ENCODE results near the gene NOMO2. TPM values are rescaled to one million over a fixed set of nuclear protein-coding genes. Genes with fewer than 3 reads are reported as not detected.
"Not testable (repeated sequence)": the region's sequence is repeated elsewhere in the genome, so short reads cannot be mapped to it uniquely, and the experiment has no call there.

Gene NOMO2
- total RNA-seq, 2 donors from 2014 or later: 121 to 141 TPM

DNA sequence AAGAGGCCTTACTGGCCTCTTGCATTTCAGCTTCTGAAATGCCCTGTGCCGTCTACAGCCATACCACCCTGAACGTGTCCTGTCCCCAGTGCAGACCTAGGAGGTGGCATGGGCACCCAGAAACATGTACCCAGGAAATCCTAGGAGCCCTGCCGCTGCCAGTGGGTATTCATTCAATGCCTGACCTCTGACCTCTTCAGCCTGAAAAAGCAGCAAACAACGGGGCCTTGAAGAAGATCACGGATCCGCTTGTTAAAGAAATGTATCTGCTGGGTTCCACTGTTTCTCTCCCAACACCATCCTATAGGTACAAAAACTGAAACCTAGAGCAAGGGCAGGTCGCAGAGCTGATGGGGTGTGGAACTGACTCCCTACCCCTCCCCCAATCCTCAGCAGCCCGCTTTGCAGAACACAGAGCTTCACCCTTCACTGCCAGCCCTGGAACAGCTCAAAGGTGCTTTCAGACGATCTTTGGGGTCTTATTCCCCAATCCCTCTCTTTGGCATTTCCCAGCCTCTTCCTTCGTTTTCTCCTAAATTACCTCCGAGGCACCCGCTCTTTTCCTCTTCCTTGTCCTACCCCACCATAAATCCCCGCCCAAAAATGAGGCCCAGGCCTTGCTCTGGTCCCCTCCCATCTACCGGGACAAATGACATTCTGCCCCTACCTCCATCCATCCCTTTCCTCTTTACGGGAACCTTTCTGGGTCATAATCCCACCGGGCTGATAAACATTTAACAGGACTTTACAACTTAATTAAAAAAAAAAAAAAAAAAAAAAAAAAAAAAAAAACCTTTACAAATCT is 1.3 kb downstream of the NOMO2 start:
- H3K27me3 ChIP-seq (ENCODE audit: control insufficient read depth, insufficient read depth, low read length, poor library complexity, severe bottlenecking); H3K4me1 ChIP-seq (ENCODE audit: control insufficient read depth, insufficient read depth, low read length); H3K36me3 Mint-ChIP-seq (ENCODE audit: low read depth); H3K27me3 Mint-ChIP-seq (ENCODE audit: insufficient read depth); DNase-seq; H3K36me3 ChIP-seq (ENCODE audit: control insufficient read depth, insufficient read depth, low read length); H3K9me3 Mint-ChIP-seq; H3K27ac ChIP-seq (ENCODE audit: low read depth, low read length); H3K9ac ChIP-seq (ENCODE audit: extremely low read depth, low read length, poor library complexity, severe bottlenecking); H3K4me1 Mint-ChIP-seq; H3K9me3 ChIP-seq (ENCODE audit: control insufficient read depth, low read length); H3K27ac Mint-ChIP-seq: not testable (repeated sequence)
- peak overlapping the region; percentile 77 for H3K4me3 ChIP-seq (ENCODE audit: low read length)
- whole genome bisulfite sequencing, 2 experiments (ENCODE audit: insufficient coverage in 1 of 2, insufficient read length in 1 of 2): 42% methylated on average over 9 of the region's 16 CpGs; no CpG with 5 or more reads in 1 of the 2 experiments
- peak overlapping the region; percentile 38 for H3K4me3 Mint-ChIP-seq

DNA sequence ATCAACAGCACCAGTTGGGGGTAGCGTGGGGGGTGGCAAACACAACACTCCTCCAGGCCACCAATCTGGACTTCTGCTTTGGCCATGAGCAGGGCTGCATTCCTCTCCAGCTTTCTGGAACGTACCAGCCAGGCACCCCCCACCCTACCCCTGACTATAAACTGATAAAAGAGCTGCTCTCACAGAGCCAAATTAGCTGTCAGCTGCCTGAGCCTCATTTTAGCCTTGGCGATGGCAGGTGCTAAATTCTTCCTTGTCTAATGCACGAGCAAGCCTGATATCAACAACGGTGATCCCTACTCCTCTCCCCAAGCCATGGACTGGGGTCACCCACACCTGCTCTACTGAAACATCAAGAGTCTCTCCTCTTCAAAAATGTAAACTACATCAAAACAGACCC is 8.2 kb downstream of the NOMO2 start:
- not testable (repeated sequence) for H3K4me3 ChIP-seq (ENCODE audit: low read length); H3K9ac ChIP-seq (ENCODE audit: extremely low read depth, low read length, poor library complexity, severe bottlenecking); H3K36me3 Mint-ChIP-seq (ENCODE audit: low read depth); H3K4me3 Mint-ChIP-seq; H3K36me3 ChIP-seq (ENCODE audit: control insufficient read depth, insufficient read depth, low read length); H3K27ac Mint-ChIP-seq; H3K4me1 ChIP-seq (ENCODE audit: control insufficient read depth, insufficient read depth, low read length); H3K27ac ChIP-seq (ENCODE audit: low read depth, low read length); H3K27me3 ChIP-seq (ENCODE audit: control insufficient read depth, insufficient read depth, low read length, poor library complexity, severe bottlenecking); DNase-seq; H3K9me3 ChIP-seq (ENCODE audit: control insufficient read depth, low read length); H3K9me3 Mint-ChIP-seq; H3K4me1 Mint-ChIP-seq; H3K27me3 Mint-ChIP-seq (ENCODE audit: insufficient read depth)
- WGBS, 2 experiments (ENCODE audit: insufficient coverage in 1 of 2, insufficient read length in 1 of 2): no CpG with 5 or more reads among the region's 5 CpGs

DNA sequence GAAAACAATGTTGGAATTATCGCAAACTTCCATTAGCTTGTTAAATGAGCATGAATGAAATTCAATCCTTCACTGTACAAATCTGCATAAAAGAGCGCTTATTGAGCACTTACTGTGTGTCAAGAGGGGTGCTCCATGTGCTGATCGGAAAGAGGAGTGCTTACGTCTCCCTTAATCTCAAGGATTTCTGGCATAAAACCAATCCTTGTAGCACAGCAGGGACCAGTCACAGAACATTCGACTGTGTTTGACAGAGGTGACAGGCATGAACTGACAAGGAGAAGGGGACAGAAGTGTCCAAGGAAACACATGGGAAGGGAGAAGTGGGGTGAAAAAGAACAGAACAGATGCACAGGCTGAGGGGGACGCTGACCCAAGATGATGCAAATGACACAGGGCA is 14.5 kb downstream of the NOMO2 start:
- H3K4me3 ChIP-seq (ENCODE audit: low read length); H3K36me3 ChIP-seq (ENCODE audit: control insufficient read depth, insufficient read depth, low read length); H3K4me1 ChIP-seq (ENCODE audit: control insufficient read depth, insufficient read depth, low read length); H3K27ac ChIP-seq (ENCODE audit: low read depth, low read length); H3K9me3 Mint-ChIP-seq; H3K27me3 Mint-ChIP-seq (ENCODE audit: insufficient read depth); H3K4me3 Mint-ChIP-seq; H3K9me3 ChIP-seq (ENCODE audit: control insufficient read depth, low read length); H3K27me3 ChIP-seq (ENCODE audit: control insufficient read depth, insufficient read depth, low read length, poor library complexity, severe bottlenecking); H3K27ac Mint-ChIP-seq; DNase-seq; H3K4me1 Mint-ChIP-seq; H3K36me3 Mint-ChIP-seq (ENCODE audit: low read depth); H3K9ac ChIP-seq (ENCODE audit: extremely low read depth, low read length, poor library complexity, severe bottlenecking): not testable (repeated sequence)
- 93% methylated on average over 2 of the region's 6 CpGs; no CpG with 5 or more reads in 1 of the 2 experiments for WGBS, 2 experiments (ENCODE audit: insufficient coverage in 1 of 2, insufficient read length in 1 of 2)

DNA sequence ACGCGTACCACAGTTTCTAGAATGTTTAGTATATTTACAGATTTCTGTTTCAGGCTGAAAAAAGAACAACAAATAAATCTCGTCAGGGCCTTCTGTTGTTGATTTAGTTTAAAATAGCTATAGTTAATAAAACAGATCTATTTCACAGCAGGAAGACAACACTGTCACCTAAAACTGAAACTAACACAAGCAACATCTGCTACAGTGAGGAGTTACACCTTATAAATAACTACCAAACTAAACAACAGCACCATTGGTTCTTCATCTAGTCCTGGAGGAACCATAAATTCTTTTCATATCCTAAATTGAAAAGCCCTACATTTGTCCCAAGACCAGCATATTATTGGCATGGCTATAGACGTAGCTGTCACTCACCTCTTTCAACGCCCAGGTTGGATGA is 15.0 kb downstream of the NOMO2 start:
- not testable (repeated sequence) for H3K4me3 ChIP-seq (ENCODE audit: low read length); H3K9me3 Mint-ChIP-seq; H3K27me3 Mint-ChIP-seq (ENCODE audit: insufficient read depth); H3K27me3 ChIP-seq (ENCODE audit: control insufficient read depth, insufficient read depth, low read length, poor library complexity, severe bottlenecking); H3K36me3 Mint-ChIP-seq (ENCODE audit: low read depth); DNase-seq; H3K9ac ChIP-seq (ENCODE audit: extremely low read depth, low read length, poor library complexity, severe bottlenecking); H3K4me3 Mint-ChIP-seq; H3K27ac Mint-ChIP-seq; H3K9me3 ChIP-seq (ENCODE audit: control insufficient read depth, low read length); H3K27ac ChIP-seq (ENCODE audit: low read depth, low read length); H3K4me1 Mint-ChIP-seq; H3K4me1 ChIP-seq (ENCODE audit: control insufficient read depth, insufficient read depth, low read length); H3K36me3 ChIP-seq (ENCODE audit: control insufficient read depth, insufficient read depth, low read length)
- no CpG with 5 or more reads among the region's 5 CpGs for WGBS, 2 experiments (ENCODE audit: insufficient coverage in 1 of 2, insufficient read length in 1 of 2)

DNA sequence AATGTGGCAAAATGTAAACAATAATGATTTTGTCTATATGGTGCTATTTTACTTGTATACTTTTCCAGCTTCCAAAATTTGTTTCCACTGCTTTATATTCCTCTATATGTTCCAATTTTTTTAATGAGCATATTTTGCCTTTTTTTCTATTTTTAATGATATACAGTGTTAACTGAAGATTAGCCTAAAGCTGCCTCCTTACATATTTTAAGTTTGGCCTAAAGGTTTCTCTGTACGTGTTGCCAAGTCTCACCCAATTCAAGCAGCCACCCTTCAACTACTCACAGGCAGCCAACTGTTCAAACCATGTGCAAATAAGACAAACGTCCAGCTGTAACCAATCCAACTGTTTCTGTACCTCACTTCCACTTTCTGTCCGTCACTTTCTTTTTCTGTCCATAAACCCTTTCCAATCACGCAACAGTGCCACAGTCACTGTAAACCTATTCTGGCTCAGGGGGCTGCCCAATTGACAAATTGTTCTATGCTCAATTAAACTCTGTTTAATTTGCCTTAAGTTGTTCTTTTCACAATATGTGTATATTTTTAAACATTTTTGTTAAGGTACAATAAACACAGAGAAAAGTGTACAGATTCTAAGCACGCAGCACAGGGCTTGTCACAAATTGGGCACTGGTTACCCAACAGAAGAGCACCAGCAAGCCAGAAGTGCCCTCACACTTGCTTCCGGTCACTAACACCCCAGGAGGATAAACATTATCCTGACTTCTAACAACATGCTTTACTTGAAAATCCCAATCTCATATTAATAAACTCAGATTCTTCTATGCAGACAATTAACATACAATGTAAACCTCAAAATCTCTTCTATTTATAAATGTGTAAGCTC is 17.4 kb downstream of the NOMO2 start:
- 100% methylated on average over 2 of the region's 6 CpGs; no CpG with 5 or more reads in 1 of the 2 experiments for WGBS, 2 experiments (ENCODE audit: insufficient coverage in 1 of 2, insufficient read length in 1 of 2)
- H3K4me1 ChIP-seq (ENCODE audit: control insufficient read depth, insufficient read depth, low read length): not testable (repeated sequence)

DNA sequence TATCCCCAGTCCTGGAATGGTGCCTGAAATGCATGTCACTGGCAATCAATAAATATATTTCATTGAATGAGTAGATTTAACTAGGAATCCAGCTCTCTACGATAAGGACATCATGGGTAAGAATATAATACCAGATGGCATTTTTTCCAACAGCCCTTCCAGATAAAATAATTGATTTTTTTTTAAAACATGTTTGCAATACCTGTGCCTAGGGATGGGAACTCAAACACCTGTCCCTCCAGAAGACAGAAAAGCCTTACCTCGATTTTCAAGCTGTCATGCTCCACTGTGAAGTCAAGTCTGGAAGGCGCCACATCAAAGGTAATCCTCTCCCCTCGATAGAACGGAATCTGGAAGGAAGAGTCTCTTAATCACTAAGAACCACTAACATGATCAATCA is 20.0 kb downstream of the NOMO2 start:
- not testable (repeated sequence) for H3K9me3 ChIP-seq (ENCODE audit: control insufficient read depth, low read length); H3K4me3 ChIP-seq (ENCODE audit: low read length); H3K9ac ChIP-seq (ENCODE audit: extremely low read depth, low read length, poor library complexity, severe bottlenecking); H3K4me1 ChIP-seq (ENCODE audit: control insufficient read depth, insufficient read depth, low read length); H3K27ac ChIP-seq (ENCODE audit: low read depth, low read length); H3K36me3 Mint-ChIP-seq (ENCODE audit: low read depth); H3K9me3 Mint-ChIP-seq; H3K27me3 ChIP-seq (ENCODE audit: control insufficient read depth, insufficient read depth, low read length, poor library complexity, severe bottlenecking); H3K27me3 Mint-ChIP-seq (ENCODE audit: insufficient read depth); DNase-seq; H3K4me3 Mint-ChIP-seq; H3K27ac Mint-ChIP-seq; H3K4me1 Mint-ChIP-seq; H3K36me3 ChIP-seq (ENCODE audit: control insufficient read depth, insufficient read depth, low read length)
- WGBS, 2 experiments (ENCODE audit: insufficient coverage in 1 of 2, insufficient read length in 1 of 2): no CpG with 5 or more reads among the region's 5 CpGs

More for the DNA sequence above, 17.4 kb downstream of the NOMO2 start:
- not testable (repeated sequence) for H3K9me3 ChIP-seq (ENCODE audit: control insufficient read depth, low read length); H3K4me1 Mint-ChIP-seq; H3K27ac Mint-ChIP-seq; H3K27me3 Mint-ChIP-seq (ENCODE audit: insufficient read depth); H3K36me3 ChIP-seq (ENCODE audit: control insufficient read depth, insufficient read depth, low read length); H3K27ac ChIP-seq (ENCODE audit: low read depth, low read length); H3K9ac ChIP-seq (ENCODE audit: extremely low read depth, low read length, poor library complexity, severe bottlenecking); H3K27me3 ChIP-seq (ENCODE audit: control insufficient read depth, insufficient read depth, low read length, poor library complexity, severe bottlenecking); H3K4me3 ChIP-seq (ENCODE audit: low read length); H3K9me3 Mint-ChIP-seq; DNase-seq; H3K4me3 Mint-ChIP-seq; H3K36me3 Mint-ChIP-seq (ENCODE audit: low read depth)

Data from endodermal cell (in vitro differentiated cells).